Mesenchymal stem cell (in vitro differentiated cells and primary cell): ENCODE measurements around the gene CCDC51.

Experiments
- DNase-seq: peaks from one replicate; pipeline ENCODE4 v3.0.0-alpha.2; 2013
- H2AFZ ChIP-seq: one replicate; pipeline ENCODE4 v1.6.1; 2013; ENCODE audit warnings: low read depth, mild to moderate bottlenecking, control low read depth, inconsistent platforms, low read length, moderate library complexity
- H2AK5ac ChIP-seq: 2 replicates; pipeline ENCODE4 v1.6.1; 2013; ENCODE audit warnings: low read length, moderate library complexity, mild to moderate bottlenecking, inconsistent platforms; ENCODE audit not compliant: severe bottlenecking
- H2BK120ac ChIP-seq: one replicate; pipeline ENCODE4 v1.6.1; 2013; ENCODE audit warnings: low read depth, mild to moderate bottlenecking, inconsistent platforms, low read length, moderate library complexity
- H2BK12ac ChIP-seq, 2 experiments: one replicate each; pipeline ENCODE4 v1.6.1; 2013; ENCODE audit warnings: inconsistent platforms in 2 of 2, low read length in 2 of 2, mild to moderate bottlenecking in 2 of 2, moderate library complexity in 2 of 2, control low read depth in 1 of 2
- H2BK15ac ChIP-seq: one replicate; pipeline ENCODE4 v1.6.1; 2013; ENCODE audit warnings: mild to moderate bottlenecking, low read depth, inconsistent platforms; ENCODE audit not compliant: poor library complexity, severe bottlenecking
- H2BK5ac ChIP-seq: 2 replicates; pipeline ENCODE4 v1.6.1; 2013; ENCODE audit warnings: low read depth, mild to moderate bottlenecking, low read length, control low read depth, inconsistent platforms; ENCODE audit not compliant: poor library complexity, severe bottlenecking
- H3K14ac ChIP-seq, 2 experiments: one replicate each; pipeline ENCODE4 v1.6.1; 2013; ENCODE audit warnings: inconsistent platforms in 2 of 2, low read length in 2 of 2, control low read depth in 1 of 2, mild to moderate bottlenecking in 1 of 2, moderate library complexity in 1 of 2
- H3K18ac ChIP-seq, 2 experiments: one replicate each; pipeline ENCODE4 v1.6.1; 2013; ENCODE audit warnings: inconsistent platforms in 2 of 2, low read length in 2 of 2, control low read depth in 1 of 2, low read depth in 1 of 2, mild to moderate bottlenecking in 1 of 2
- H3K23ac ChIP-seq, 2 experiments: one replicate each; pipeline ENCODE4 v1.6.1; 2013; ENCODE audit warnings: inconsistent platforms in 2 of 2, low read length in 2 of 2, mild to moderate bottlenecking in 2 of 2, moderate library complexity in 2 of 2, control low read depth in 1 of 2
- H3K27ac ChIP-seq: 2 replicates; pipeline ENCODE4 v1.5.1; 2013; ENCODE audit warnings: mild to moderate bottlenecking, moderate library complexity, low read length, control low read depth, inconsistent platforms; ENCODE audit not compliant: poor library complexity, severe bottlenecking
- H3K27me3 ChIP-seq, 2 experiments: 2 replicates each; pipeline versions ENCODE4 v1.6.1 to v1.7.0; 2013; ENCODE audit warnings: low read length in 2 of 2, mild to moderate bottlenecking in 2 of 2, moderate library complexity in 2 of 2, control low read depth in 1 of 2, inconsistent platforms in 1 of 2; ENCODE audit not compliant: control insufficient read depth in 1 of 2, insufficient read depth in 1 of 2
- H3K36me3 ChIP-seq, 2 experiments: 2 replicates each; pipeline versions ENCODE4 v1.6.1 to v1.7.0; 2013; ENCODE audit warnings: low read length in 2 of 2, control low read depth in 1 of 2, inconsistent platforms in 1 of 2, low read depth in 1 of 2, mild to moderate bottlenecking in 1 of 2; ENCODE audit not compliant: insufficient read depth in 2 of 2, control insufficient read depth in 1 of 2
- H3K4ac ChIP-seq, 2 experiments: one replicate each; pipeline ENCODE4 v1.6.1; 2013; ENCODE audit warnings: inconsistent platforms in 2 of 2, low read length in 2 of 2, mild to moderate bottlenecking in 2 of 2, moderate library complexity in 2 of 2, control low read depth in 1 of 2, low read depth in 1 of 2
- H3K4me1 ChIP-seq: 2 replicates; pipeline ENCODE4 v1.6.1; 2013; ENCODE audit warnings: low read depth, low read length, control low read depth; ENCODE audit not compliant: control insufficient read depth, insufficient read depth
- H3K4me2 ChIP-seq: 2 replicates; pipeline ENCODE4 v1.6.1; 2013; ENCODE audit warnings: low read length, mild to moderate bottlenecking, inconsistent platforms; ENCODE audit not compliant: poor library complexity, severe bottlenecking
- H3K4me3 ChIP-seq, 2 experiments: 2 replicates each; pipeline versions ENCODE4 v1.5.1 to v1.7.0; 2013; ENCODE audit warnings: low read length in 2 of 2, mild to moderate bottlenecking in 2 of 2, control low read depth in 1 of 2, low read depth in 1 of 2; ENCODE audit not compliant: insufficient read depth in 1 of 2
- H3K79me1 ChIP-seq: replicated peaks from 2 replicates; pipeline ENCODE4 v1.6.1; 2013; ENCODE audit warnings: mild to moderate bottlenecking, control low read depth, low read length, inconsistent platforms; ENCODE audit not compliant: poor library complexity, severe bottlenecking
- H3K9ac ChIP-seq: 2 replicates; pipeline ENCODE4 v1.7.0; 2013; ENCODE audit warnings: mild to moderate bottlenecking, low read length, moderate library complexity
- H3K9me3 ChIP-seq: 2 replicates; pipeline ENCODE4 v1.7.0; 2013; ENCODE audit warnings: mild to moderate bottlenecking, low read length; ENCODE audit not compliant: control insufficient read depth
- H4K8ac ChIP-seq: one replicate; pipeline ENCODE4 v1.6.1; 2013; ENCODE audit warnings: inconsistent platforms, mild to moderate bottlenecking, low read length, moderate library complexity
- H4K91ac ChIP-seq: one replicate; pipeline ENCODE4 v1.6.1; 2013; ENCODE audit warnings: mild to moderate bottlenecking, low read length, inconsistent platforms
- WGBS: methylation state at CpG from one replicate; pipeline ENCODE4 v1.1.7; 2013; ENCODE audit warnings: mixed read lengths; 5-methylcytosine and 5-hydroxymethylcytosine counted together

CCDC51 gene

DNA sequence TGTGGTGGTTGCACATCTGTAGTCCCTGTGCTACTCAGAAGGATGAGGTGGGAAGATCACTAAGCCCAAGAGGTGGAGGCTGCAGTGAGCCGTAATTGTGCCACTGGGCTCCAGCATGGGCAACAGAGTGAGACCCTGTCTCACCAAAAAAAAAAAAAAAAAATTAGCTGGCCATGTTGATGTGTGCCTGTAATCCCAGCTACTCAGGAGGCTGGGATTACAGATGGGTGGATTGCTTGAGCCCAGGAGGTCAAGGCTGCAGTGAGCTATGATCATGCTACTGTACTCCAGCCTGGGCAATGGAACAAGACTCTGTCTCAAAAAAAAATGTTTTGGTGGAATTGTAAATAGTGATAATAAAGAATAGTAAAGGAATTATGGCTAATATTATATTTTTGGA, 16.5 kb upstream of the CCDC51 start:
- Histone ChIP-seq H3K9ac (no peak overlapping the region), H2BK15ac (no peak overlapping the region), H3K14ac (no peak overlapping the region), H3K9me3 (no peaks in the 10 kb centered on the region), H3K4ac (no peak overlapping the region), H3K4me1 (no peaks in the 10 kb centered on the region), H4K91ac (no peak overlapping the region), H4K8ac (no peak overlapping the region), H3K79me1 (no peaks in the 10 kb centered on the region), H3K18ac (no peak overlapping the region), H3K4me3 (no peak overlapping the region), H3K23ac (no peak overlapping the region), H3K27me3 (no peaks in the 10 kb centered on the region), H2BK120ac (no peak overlapping the region), H2BK12ac (no peak overlapping the region), H2AFZ (no peak overlapping the region), H2BK5ac (no peak overlapping the region), H3K36me3 (peaks cover 26 to 81% of the 10 kb centered on the region in 2 experiments), H3K4me2 (no peak overlapping the region), H2AK5ac (no peak overlapping the region), H3K27ac (no peak overlapping the region)
- no peak for DNase-seq
- WGBS: 97% methylated on average over 1 of the region's 1 CpG

- Histone ChIP-seq H3K4me1 (peaks cover 3% of the 10 kb centered on the region), H3K4ac (no peak overlapping the region), H2AFZ (no peak overlapping the region), H3K14ac (no peak overlapping the region), H3K27ac (no peak overlapping the region), H2BK12ac (no peak overlapping the region), H3K23ac (no peak overlapping the region), H3K27me3 (no peaks in the 10 kb centered on the region), H3K36me3 (peaks cover 11 to 55% of the 10 kb centered on the region in 2 experiments), H3K4me2 (no peak overlapping the region), H2BK15ac (no peak overlapping the region), H4K8ac (no peak overlapping the region), H3K9ac (no peak overlapping the region), H3K79me1 (peaks cover 10% of the 10 kb centered on the region), H2BK120ac (no peak overlapping the region), H2BK5ac (no peak overlapping the region), H3K18ac (no peak overlapping the region), H2AK5ac (no peak overlapping the region), H4K91ac (no peak overlapping the region), H3K9me3 (no peaks in the 10 kb centered on the region), H3K4me3 (no peak overlapping the region)
- 100% methylated on average over 1 of the region's 1 CpG for WGBS
- DNase-seq: no peak
Measured at GRCh38 chr3:48451270-48451669, 11.4 kb upstream of the CCDC51 start.

DNA sequence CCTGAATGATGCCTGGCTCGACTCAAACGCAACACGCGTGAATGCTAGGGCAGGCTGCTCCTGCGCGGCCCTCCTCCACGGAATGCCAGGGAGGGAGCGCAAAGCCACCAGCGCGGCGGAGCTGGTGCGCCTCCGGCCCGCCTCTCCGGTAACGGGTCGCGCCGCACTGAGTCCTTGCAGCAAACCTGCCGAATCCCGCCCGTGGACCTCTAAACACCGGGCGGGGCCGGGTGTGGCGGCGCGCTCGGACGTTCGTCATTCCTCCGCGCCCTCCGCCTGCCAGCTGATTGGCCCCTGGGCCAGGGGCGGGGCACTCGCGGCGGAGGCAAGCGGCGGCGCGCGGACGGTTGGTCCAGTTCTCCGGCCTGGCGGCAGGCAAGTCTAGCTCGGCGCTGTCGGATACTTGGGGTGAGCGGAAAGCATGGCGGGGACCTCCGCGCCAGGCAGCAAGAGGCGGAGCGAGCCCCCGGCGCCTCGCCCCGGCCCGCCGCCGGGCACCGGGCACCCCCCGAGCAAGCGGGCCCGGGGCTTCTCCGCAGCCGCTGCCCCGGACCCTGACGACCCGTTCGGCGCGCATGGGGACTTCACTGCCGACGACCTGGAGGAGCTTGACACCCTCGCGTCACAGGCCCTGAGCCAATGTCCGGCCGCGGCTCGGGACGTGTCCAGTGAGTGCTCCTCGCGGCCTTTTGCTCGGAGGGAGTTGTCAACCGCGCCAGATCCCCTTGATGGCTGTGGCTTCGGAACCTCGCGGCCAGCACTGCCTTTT, 6.7 kb upstream of the CCDC51 start, which contains the start of gene ATRIP:
Gene ATRIP (plus strand): TSS at position 313 of the 769 bp plus-strand sequence. CDS start 109 bp downstream, at position 422.
- Histone ChIP-seq H3K14ac (peak within 1 kb of the TSS in 1 of 2 experiments; percentile 98), H2AK5ac (no peak within 1 kb of the TSS), H3K36me3 (peaks cover 25 to 43% of the 10 kb centered on the region in 2 experiments), H2BK5ac (no peak within 1 kb of the TSS), H3K4me3 (peak within 1 kb of the TSS; percentile 92 to 100), H3K27me3 (no peaks in the 10 kb centered on the region), H2AFZ (peak within 1 kb of the TSS; percentile 98), H3K18ac (peak within 1 kb of the TSS; percentile 74 to 87), H3K9ac (peak within 1 kb of the TSS; percentile 94), H3K9me3 (no peaks in the 10 kb centered on the region), H4K91ac (peak within 1 kb of the TSS; percentile 87), H2BK15ac (no peak within 1 kb of the TSS), H3K4me2 (peak within 1 kb of the TSS; percentile 71), H3K4me1 (peaks cover 4% of the 10 kb centered on the region), H2BK120ac (no peak within 1 kb of the TSS), H4K8ac (peak within 1 kb of the TSS; percentile 89), H3K27ac (no peak within 1 kb of the TSS), H2BK12ac (no peak within 1 kb of the TSS), H3K23ac (no peak within 1 kb of the TSS), H3K79me1 (peaks cover 19% of the 10 kb centered on the region), H3K4ac (peak within 1 kb of the TSS; percentile 41 to 69)
- peak; percentile 89 for DNase-seq
- WGBS: under 1% methylated on average over 87 of the region's 91 CpGs

DNA sequence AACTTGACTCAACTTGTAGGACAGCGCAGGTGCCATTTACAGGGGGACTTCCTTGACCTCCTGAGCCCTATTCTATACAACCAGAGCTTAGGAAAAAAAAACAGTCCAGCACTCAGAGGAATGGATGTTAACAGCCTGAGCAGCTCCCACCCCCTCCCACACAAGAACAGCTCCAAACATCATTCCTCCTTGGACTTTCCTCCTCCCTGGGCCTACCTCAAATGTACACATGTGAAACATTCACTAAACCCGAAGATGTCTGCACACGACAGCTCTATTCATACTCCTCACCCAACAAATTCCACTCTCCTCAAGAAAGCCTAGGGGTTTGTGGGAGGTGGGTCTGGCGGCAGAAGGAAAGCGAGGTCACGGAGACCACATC, 6.1 kb upstream of the CCDC51 start:
- no peaks in the 10 kb centered on the region for H3K27me3 ChIP-seq
- H4K8ac ChIP-seq: peak overlapping the region; percentile 89
- no peak overlapping the region for H3K27ac ChIP-seq
- DNase-seq: no peak
- peak overlapping the region; percentile 98 for H2AFZ ChIP-seq
- H3K4me3 ChIP-seq: peak overlapping the region; percentile 92 to 100
- no peak overlapping the region for H2BK15ac ChIP-seq
- 13% methylated on average over 5 of the region's 6 CpGs for WGBS
- no peak overlapping the region for H2BK5ac ChIP-seq
- H3K23ac ChIP-seq: no peak overlapping the region
- no peak overlapping the region for H2BK120ac ChIP-seq
- peaks cover 5% of the 10 kb centered on the region for H3K4me1 ChIP-seq
- H3K18ac ChIP-seq: peak overlapping the region; percentile 74 to 87
- H3K36me3 ChIP-seq: peaks cover 23 to 41% of the 10 kb centered on the region in 2 experiments
- H4K91ac ChIP-seq: peak overlapping the region; percentile 87
- H3K4me2 ChIP-seq: peak overlapping the region; percentile 70
- H2AK5ac ChIP-seq: no peak overlapping the region
- no peak overlapping the region for H2BK12ac ChIP-seq
- peak overlapping the region; percentile 41 to 69 for H3K4ac ChIP-seq
- H3K79me1 ChIP-seq: peaks cover 15% of the 10 kb centered on the region
- no peaks in the 10 kb centered on the region for H3K9me3 ChIP-seq
- peak overlapping the region; percentile 94 for H3K9ac ChIP-seq
- no peak overlapping the region for H3K14ac ChIP-seq
